ENCODE data around the gene CTCF.

CTCF gene

GRCh38 chr16:67534431-67534830 is 27.9 kb upstream of the CTCF start:
- DNase-seq = no peak

GRCh38 chr16:67535201-67535600 is 27.1 kb upstream of the CTCF start:
- no peak for DNase-seq

- no peak for DNase-seq
Observed at GRCh38 chr16:67537270-67537635, 25.1 kb upstream of the CTCF start.

- no peak for DNase-seq
Observed at GRCh38 chr16:67537636-67538591, 24.4 kb upstream of the CTCF start.

GRCh38 chr16:67538666-67539101 is 23.6 kb upstream of the CTCF start:
- no peak for DNase-seq

- DNase-seq = no peak
Observed at GRCh38 chr16:67539271-67539670, 23.1 kb upstream of the CTCF start.

- DNase-seq = no peak
Observed at GRCh38 chr16:67539691-67540635, 22.4 kb upstream of the CTCF start.

GRCh38 chr16:67540756-67541155 is 21.6 kb upstream of the CTCF start:
- no peak for DNase-seq

- peak; percentile 84 for DNase-seq
Observed at GRCh38 chr16:67541391-67542263, 20.7 kb upstream of the CTCF start.

GRCh38 chr16:67542464-67542863 is 19.9 kb upstream of the CTCF start:
- no peak for DNase-seq

GRCh38 chr16:67543036-67543435 is 19.3 kb upstream of the CTCF start:
- DNase-seq = no peak

- DNase-seq = no peak
Observed at GRCh38 chr16:67543582-67543981, 18.7 kb upstream of the CTCF start.

GRCh38 chr16:67544329-67544841 is 17.9 kb upstream of the CTCF start:
- no peak for DNase-seq

- DNase-seq = no peak
Observed at GRCh38 chr16:67544844-67545664, 17.3 kb upstream of the CTCF start.

GRCh38 chr16:67545665-67546024 is 16.7 kb upstream of the CTCF start:
- no peak for DNase-seq

- no peak for DNase-seq
Observed at GRCh38 chr16:67546091-67546501, 16.2 kb upstream of the CTCF start.

GRCh38 chr16:67546761-67547422 is 15.4 kb upstream of the CTCF start:
- peak; percentile 44 for DNase-seq

GRCh38 chr16:67547423-67548264 is 14.7 kb upstream of the CTCF start:
- DNase-seq = no peak

GRCh38 chr16:67548265-67549126 is 13.8 kb upstream of the CTCF start:
- DNase-seq = no peak

All from NCI-H2029 (cell line).